ENCODE results near the gene BTRC.

BTRC gene

GRCh38 chr10:101397140-101397539, 43.2 kb downstream of the BTRC start:
- Histone ChIP-seq H4K12ac (ENCODE audit: low read depth, low read length) (no peak overlapping the region), H3K23ac (ENCODE audit: low read length) (no peak overlapping the region), H3K18ac (ENCODE audit: low read length) (no peak overlapping the region), H2AK5ac (ENCODE audit: low read length) (no peak overlapping the region), H3K27me3 (ENCODE audit: insufficient read depth, low read length) (no peaks in the 10 kb centered on the region), H3K4me2 (ENCODE audit: low read length) (no peak overlapping the region), H2BK120ac (ENCODE audit: insufficient read depth, low read length, poor library complexity) (no peak overlapping the region), H3K79me1 (ENCODE audit: low read length) (no peaks in the 10 kb centered on the region), H2AFZ (ENCODE audit: insufficient read depth, low read length, poor library complexity) (no peak overlapping the region), H3K4ac (ENCODE audit: low read depth, low read length) (no peak overlapping the region), H3K36me3 (ENCODE audit: control insufficient read depth in 1 of 2, insufficient read depth in 2 of 2, low read length in 2 of 2) (no peaks in the 10 kb centered on the region), H3K14ac (ENCODE audit: low read length) (no peak overlapping the region), H3K9ac (ENCODE audit: low read length) (no peak overlapping the region), H3K27ac (ENCODE audit: low read depth, low read length) (no peak overlapping the region), H3K4me3 (ENCODE audit: low read depth, low read length) (no peak overlapping the region), H3K9me3 (ENCODE audit: insufficient read depth, low read depth, low read length) (no peaks in the 10 kb centered on the region), H4K8ac (ENCODE audit: low read depth, low read length) (no peak overlapping the region), H3K4me1 (ENCODE audit: control insufficient read depth in 1 of 2, insufficient read depth in 2 of 2, low read length in 2 of 2) (no peaks in the 10 kb centered on the region), H3K79me2 (ENCODE audit: control insufficient read depth, insufficient read depth, low read length, poor library complexity) (no peaks in the 10 kb centered on the region), H2BK5ac (ENCODE audit: low read depth, low read length, poor library complexity) (no peak overlapping the region), H2BK12ac (ENCODE audit: low read length) (no peak overlapping the region), H4K91ac (ENCODE audit: low read depth, low read length) (no peak overlapping the region)
- DNase-seq, result peak in 1 of 2 donors; percentile 37

GRCh38 chr10:101400585-101400984, 46.6 kb downstream of the BTRC start:
- H3K18ac ChIP-seq (ENCODE audit: low read length), result no peak overlapping the region
- no peak overlapping the region for H2AFZ ChIP-seq (ENCODE audit: insufficient read depth, low read length, poor library complexity)
- no peaks in the 10 kb centered on the region for H3K79me1 ChIP-seq (ENCODE audit: low read length)
- H4K8ac ChIP-seq (ENCODE audit: low read depth, low read length), result no peak overlapping the region
- H3K14ac ChIP-seq (ENCODE audit: low read length), result no peak overlapping the region
- H3K9me3 ChIP-seq (ENCODE audit: insufficient read depth, low read depth, low read length), result no peaks in the 10 kb centered on the region
- no peaks in the 10 kb centered on the region for H3K36me3 ChIP-seq (ENCODE audit: control insufficient read depth in 1 of 2, insufficient read depth in 2 of 2, low read length in 2 of 2)
- no peak overlapping the region for H4K91ac ChIP-seq (ENCODE audit: low read depth, low read length)
- no peak overlapping the region for H2BK5ac ChIP-seq (ENCODE audit: low read depth, low read length, poor library complexity)
- no peak overlapping the region for H3K4ac ChIP-seq (ENCODE audit: low read depth, low read length)
- no peak overlapping the region for H3K4me2 ChIP-seq (ENCODE audit: low read length)
- no peak overlapping the region for H3K23ac ChIP-seq (ENCODE audit: low read length)
- H3K4me3 ChIP-seq (ENCODE audit: low read depth, low read length), result no peak overlapping the region
- no peak overlapping the region for H2AK5ac ChIP-seq (ENCODE audit: low read length)
- H3K27me3 ChIP-seq (ENCODE audit: insufficient read depth, low read length), result no peaks in the 10 kb centered on the region
- H3K27ac ChIP-seq (ENCODE audit: low read depth, low read length), result no peak overlapping the region
- peaks cover 3 to 4% of the 10 kb centered on the region in 2 experiments for H3K4me1 ChIP-seq (ENCODE audit: control insufficient read depth in 1 of 2, insufficient read depth in 2 of 2, low read length in 2 of 2)
- no peak overlapping the region for H3K9ac ChIP-seq (ENCODE audit: low read length)
- no peak overlapping the region for H2BK12ac ChIP-seq (ENCODE audit: low read length)
- no peak for DNase-seq
- 100% methylated on average over 2 of the region's 3 CpGs for WGBS (ENCODE audit: extremely low coverage, insufficient coverage, insufficient read length)
- no peak overlapping the region for H2BK120ac ChIP-seq (ENCODE audit: insufficient read depth, low read length, poor library complexity)
- no peak overlapping the region for H4K12ac ChIP-seq (ENCODE audit: low read depth, low read length)
- no peaks in the 10 kb centered on the region for H3K79me2 ChIP-seq (ENCODE audit: control insufficient read depth, insufficient read depth, low read length, poor library complexity)

- Histone ChIP-seq H2BK120ac (ENCODE audit: insufficient read depth, low read length, poor library complexity) (no peak overlapping the region), H3K18ac (ENCODE audit: low read length) (no peak overlapping the region), H3K36me3 (ENCODE audit: control insufficient read depth in 1 of 2, insufficient read depth in 2 of 2, low read length in 2 of 2) (no peaks in the 10 kb centered on the region), H2AK5ac (ENCODE audit: low read length) (no peak overlapping the region), H3K27me3 (ENCODE audit: insufficient read depth, low read length) (no peaks in the 10 kb centered on the region), H2BK5ac (ENCODE audit: low read depth, low read length, poor library complexity) (no peak overlapping the region), H3K4ac (ENCODE audit: low read depth, low read length) (no peak overlapping the region), H3K4me3 (ENCODE audit: low read depth, low read length) (no peak overlapping the region), H2AFZ (ENCODE audit: insufficient read depth, low read length, poor library complexity) (no peak overlapping the region), H3K27ac (ENCODE audit: low read depth, low read length) (no peak overlapping the region), H3K23ac (ENCODE audit: low read length) (no peak overlapping the region), H4K8ac (ENCODE audit: low read depth, low read length) (no peak overlapping the region), H4K12ac (ENCODE audit: low read depth, low read length) (no peak overlapping the region), H4K91ac (ENCODE audit: low read depth, low read length) (no peak overlapping the region), H3K14ac (ENCODE audit: low read length) (no peak overlapping the region), H3K79me2 (ENCODE audit: control insufficient read depth, insufficient read depth, low read length, poor library complexity) (no peaks in the 10 kb centered on the region), H2BK12ac (ENCODE audit: low read length) (no peak overlapping the region), H3K4me1 (ENCODE audit: control insufficient read depth in 1 of 2, insufficient read depth in 2 of 2, low read length in 2 of 2) (peaks cover 3 to 4% of the 10 kb centered on the region in 2 experiments), H3K79me1 (ENCODE audit: low read length) (no peaks in the 10 kb centered on the region), H3K4me2 (ENCODE audit: low read length) (no peak overlapping the region), H3K9me3 (ENCODE audit: insufficient read depth, low read depth, low read length) (no peaks in the 10 kb centered on the region), H3K9ac (ENCODE audit: low read length) (no peak overlapping the region)
- DNase-seq, result no peak
Observed at GRCh38 chr10:101402711-101403110, 48.7 kb downstream of the BTRC start.

GRCh38 chr10:101403161-101403560, 49.2 kb downstream of the BTRC start:
- no peaks in the 10 kb centered on the region for H3K79me1 ChIP-seq (ENCODE audit: low read length)
- no peak overlapping the region for H3K27ac ChIP-seq (ENCODE audit: low read depth, low read length)
- H2AK5ac ChIP-seq (ENCODE audit: low read length), result no peak overlapping the region
- no peak overlapping the region for H2AFZ ChIP-seq (ENCODE audit: insufficient read depth, low read length, poor library complexity)
- H2BK12ac ChIP-seq (ENCODE audit: low read length), result no peak overlapping the region
- H4K12ac ChIP-seq (ENCODE audit: low read depth, low read length), result no peak overlapping the region
- no peak overlapping the region for H2BK5ac ChIP-seq (ENCODE audit: low read depth, low read length, poor library complexity)
- no peak overlapping the region for H4K91ac ChIP-seq (ENCODE audit: low read depth, low read length)
- no peak overlapping the region for H3K4me3 ChIP-seq (ENCODE audit: low read depth, low read length)
- no CpG with 5 or more reads among the region's 2 CpGs for WGBS (ENCODE audit: extremely low coverage, insufficient coverage, insufficient read length)
- peak in 1 of 2 donors; percentile 38 for DNase-seq
- no peaks in the 10 kb centered on the region for H3K27me3 ChIP-seq (ENCODE audit: insufficient read depth, low read length)
- no peak overlapping the region for H3K18ac ChIP-seq (ENCODE audit: low read length)
- no peaks in the 10 kb centered on the region for H3K79me2 ChIP-seq (ENCODE audit: control insufficient read depth, insufficient read depth, low read length, poor library complexity)
- H3K4me2 ChIP-seq (ENCODE audit: low read length), result no peak overlapping the region
- no peak overlapping the region for H2BK120ac ChIP-seq (ENCODE audit: insufficient read depth, low read length, poor library complexity)
- no peaks in the 10 kb centered on the region for H3K9me3 ChIP-seq (ENCODE audit: insufficient read depth, low read depth, low read length)
- no peak overlapping the region for H4K8ac ChIP-seq (ENCODE audit: low read depth, low read length)
- no peak overlapping the region for H3K14ac ChIP-seq (ENCODE audit: low read length)
- H3K23ac ChIP-seq (ENCODE audit: low read length), result no peak overlapping the region
- no peak overlapping the region for H3K9ac ChIP-seq (ENCODE audit: low read length)
- H3K36me3 ChIP-seq (ENCODE audit: control insufficient read depth in 1 of 2, insufficient read depth in 2 of 2, low read length in 2 of 2), result no peaks in the 10 kb centered on the region
- H3K4ac ChIP-seq (ENCODE audit: low read depth, low read length), result no peak overlapping the region
- H3K4me1 ChIP-seq (ENCODE audit: control insufficient read depth in 1 of 2, insufficient read depth in 2 of 2, low read length in 2 of 2), result peaks cover 3 to 4% of the 10 kb centered on the region in 2 experiments

Data from trophoblast cell (in vitro differentiated cells and primary cell).